H1 (cell line): Measurements from ENCODE around the gene WDR74. TPM values are rescaled to one million over a fixed set of nuclear protein-coding genes. Genes with fewer than 3 reads are reported as not detected.

Experiments
- BACH1 ChIP-seq: IDR thresholded peaks from 2 replicates; pipeline ENCODE4 v1.6.1; 2012; ENCODE audit warnings: low read length, improper control_type of control experiment
- CHD1 ChIP-seq: IDR thresholded peaks from 2 replicates; pipeline ENCODE4 v1.6.1; 2012; ENCODE audit warnings: low read depth, low read length, improper control_type of control experiment
- SIX5 ChIP-seq: IDR thresholded peaks from 2 replicates; pipeline ENCODE4 v1.6.1; 2011; ENCODE audit warnings: mild to moderate bottlenecking, low read depth, low read length
- polyA plus RNA-seq, 7 experiments: library from polyadenylated mRNA; depleted of rRNA in 3 of 7; stranded (reverse) in 5 of 7; unstranded in 2 of 7; fragments of >200 nt in 5 of 7; fragments of 200-250 nt in 2 of 7; gene quantifications; 1 replicate in 5 of 7; 2 replicates in 1 of 7; 4 replicates in 1 of 7; pipeline versions ENCODE4 v1.2.1 to v1.2.3, GENCODE V29; 2011 to 2013; ENCODE audit warnings: missing spikeins in 2 of 7, mixed read lengths in 2 of 7
- total RNA-seq: library from RNA; stranded (reverse); fragmentation: NEBNext Ultra II Directional; extraction: Animal tissue kit (Norgen Biotek cat#: 25700); gene quantifications from 2 replicates; pipeline ENCODE4 v1.2.1, GENCODE V29; 2021

Gene WDR74
- total and polyA plus RNA-seq, 2 of the 8 experiments (the other 6 are each of a cell fraction or from before 2014, with no cell fraction given) = 93.6 to 97.0 TPM

DNA sequence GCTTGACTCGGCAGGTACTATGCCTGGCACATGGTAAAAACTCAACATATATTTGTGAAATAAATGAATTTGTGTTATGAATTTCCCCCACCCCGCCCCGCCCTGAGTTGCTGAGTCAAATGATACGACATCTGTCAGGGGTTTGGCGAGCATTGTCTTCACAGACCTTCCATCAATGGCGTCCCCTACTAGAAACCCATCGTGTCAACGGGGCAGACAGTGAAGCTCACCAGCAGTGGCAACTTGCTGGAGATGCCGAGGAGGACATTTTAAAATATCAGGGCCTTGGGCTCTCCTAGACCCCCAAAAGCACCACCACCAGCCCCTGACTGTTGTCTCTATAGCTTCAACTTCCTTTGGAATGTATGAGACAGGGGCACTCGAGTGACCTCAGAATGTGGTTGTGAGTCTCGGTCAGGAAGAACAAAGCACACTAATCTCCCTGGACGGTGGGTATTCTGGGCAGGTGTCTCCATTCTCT lies 33.4 kb downstream of the WDR74 start (continued):
- no peak for TF ChIP-seq BACH1
- no peak for TF ChIP-seq SIX5
- no peak for TF ChIP-seq CHD1
